Measurements from ENCODE around the gene ROR1.
"Not testable (repeated sequence)": the region's sequence is repeated elsewhere in the genome, so short reads cannot be mapped to it uniquely, and the experiment has no call there.

ROR1 gene

DNA sequence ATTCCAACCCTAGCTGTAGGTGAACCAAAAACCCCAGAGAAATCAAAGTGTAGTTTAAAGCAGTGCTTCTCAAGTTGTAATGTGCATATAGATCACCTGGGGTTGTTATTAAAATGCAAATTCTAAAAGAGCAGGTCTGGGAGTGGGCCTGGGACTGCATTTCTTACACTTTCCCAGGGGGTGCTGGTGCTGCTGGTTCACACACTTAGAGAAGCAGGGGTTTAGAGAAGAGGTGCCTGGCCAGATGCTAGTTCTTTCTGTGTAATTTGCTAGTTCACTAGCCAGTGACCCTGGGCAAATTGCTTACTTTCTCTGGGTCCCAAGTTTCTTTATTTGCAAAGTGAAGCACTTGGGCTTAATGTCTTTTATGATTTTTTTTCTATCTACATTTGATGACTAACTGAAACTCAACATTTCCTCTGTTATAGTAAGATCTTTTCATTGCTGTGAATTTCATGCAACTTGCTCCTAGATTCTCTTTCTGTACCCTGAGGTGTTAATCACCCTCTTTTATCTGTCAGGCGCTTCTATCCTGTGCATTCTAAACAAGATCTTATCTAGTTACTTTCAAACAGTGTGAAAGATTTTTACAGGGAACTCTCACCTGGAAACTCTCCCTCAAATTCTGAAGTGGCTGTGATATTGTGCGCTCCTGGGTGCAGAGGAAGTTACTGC lies 287.8 kb downstream of the ROR1 start:
- no peak for DNase-seq (ENCODE audit: low read depth)

DNA sequence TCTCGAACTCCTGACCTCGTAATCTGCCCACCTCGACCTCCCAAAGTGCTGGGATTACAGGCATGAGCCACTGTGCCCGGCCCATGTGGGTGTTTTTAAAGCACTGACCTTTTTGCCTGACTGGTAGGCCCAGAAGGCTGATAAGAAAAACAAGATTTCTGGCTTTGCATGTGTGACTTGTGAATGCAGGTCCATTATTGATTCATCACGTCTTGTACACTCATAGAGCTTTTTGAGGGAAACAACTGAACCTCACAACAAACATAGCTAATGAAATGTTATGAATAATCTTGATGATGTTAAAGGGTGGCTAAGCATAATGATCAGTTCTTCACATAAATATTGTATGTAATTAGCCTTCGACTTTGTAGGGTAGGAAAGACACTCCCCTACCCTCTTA lies 288.7 kb downstream of the ROR1 start:
- no peak for DNase-seq (ENCODE audit: low read depth)

DNA sequence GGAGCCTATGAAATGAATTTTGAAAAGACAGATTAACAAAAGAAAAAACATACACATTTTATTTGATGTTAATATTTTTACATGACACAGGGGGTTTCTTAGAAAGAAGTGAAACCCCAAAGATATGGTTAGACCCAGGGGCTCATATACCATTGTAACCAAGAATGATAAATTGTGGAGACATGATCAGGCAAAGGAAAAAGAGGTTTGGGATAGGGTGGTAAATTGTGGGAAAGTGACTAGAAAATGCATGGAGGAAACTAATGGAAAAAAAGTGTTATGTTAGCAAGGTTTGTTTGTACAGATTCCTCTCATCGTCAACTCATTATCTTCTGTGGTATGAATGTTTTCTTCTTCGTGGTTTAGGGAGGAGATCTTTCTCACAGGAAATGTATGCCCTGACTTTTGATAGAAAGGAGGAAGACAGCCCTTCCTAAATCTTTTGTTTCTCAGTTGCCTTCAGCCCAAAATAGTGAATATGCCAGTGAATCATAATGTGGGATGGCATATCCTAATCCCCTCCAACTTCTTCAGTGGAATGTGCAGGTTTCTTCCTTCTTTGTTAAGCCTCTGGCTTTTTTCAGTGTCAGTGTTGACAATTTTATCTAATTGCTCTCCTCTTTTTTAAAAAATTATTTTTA lies 289.2 kb downstream of the ROR1 start:
- no peak for DNase-seq (ENCODE audit: low read depth)

DNA sequence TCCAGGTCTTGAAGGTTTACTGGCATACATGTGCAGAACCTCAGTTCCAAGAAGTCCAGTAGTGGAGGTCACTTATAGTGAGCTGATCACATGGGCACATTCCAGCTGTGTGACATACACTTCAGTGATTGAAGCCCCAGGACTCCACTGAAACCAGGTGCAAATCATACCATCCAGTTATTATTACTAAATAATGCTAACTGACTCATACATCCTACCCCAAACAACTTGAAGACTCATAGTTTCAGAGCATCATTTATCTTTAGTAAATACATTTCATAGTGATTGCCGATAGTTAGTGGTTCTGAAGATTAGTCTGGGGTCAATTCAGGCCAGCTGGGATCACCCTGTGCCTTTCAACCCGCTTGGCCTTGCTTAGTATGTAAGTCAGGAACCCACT lies 291.8 kb downstream of the ROR1 start:
- no peak for DNase-seq (ENCODE audit: low read depth)

DNA sequence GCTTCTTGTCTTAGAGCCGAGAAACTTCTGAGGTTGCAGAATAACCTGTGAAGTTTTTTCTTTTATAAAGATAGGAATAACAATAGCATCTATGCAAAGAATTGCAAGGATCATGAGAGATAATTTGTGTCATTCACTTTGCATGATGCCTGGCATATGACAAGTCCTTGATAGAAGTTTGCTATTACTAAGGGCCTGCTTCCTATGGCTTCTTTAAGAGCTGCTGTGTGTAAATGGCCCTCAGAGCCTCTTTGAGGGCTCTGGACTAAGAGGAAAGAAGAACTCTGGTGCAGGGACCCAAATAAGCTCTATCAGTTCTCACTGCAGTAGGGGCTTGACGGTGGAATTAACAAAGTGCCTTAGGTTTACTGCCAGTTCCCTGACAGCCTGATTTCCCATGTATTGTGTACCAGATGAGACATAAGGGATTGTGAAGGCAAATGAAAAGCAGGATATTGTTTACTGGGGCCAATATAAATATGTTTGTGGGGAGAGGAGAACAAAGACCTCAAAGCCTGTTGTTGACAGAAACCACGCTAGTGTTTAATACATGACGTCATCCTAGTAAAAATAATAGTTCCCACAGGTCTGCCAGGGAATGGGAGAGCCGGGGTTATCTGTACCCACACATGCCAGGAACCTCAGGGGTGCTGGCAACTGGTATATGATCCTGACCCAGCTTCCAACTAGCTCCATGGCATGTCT lies 298.4 kb downstream of the ROR1 start:
- no peak for DNase-seq (ENCODE audit: low read depth)

DNA sequence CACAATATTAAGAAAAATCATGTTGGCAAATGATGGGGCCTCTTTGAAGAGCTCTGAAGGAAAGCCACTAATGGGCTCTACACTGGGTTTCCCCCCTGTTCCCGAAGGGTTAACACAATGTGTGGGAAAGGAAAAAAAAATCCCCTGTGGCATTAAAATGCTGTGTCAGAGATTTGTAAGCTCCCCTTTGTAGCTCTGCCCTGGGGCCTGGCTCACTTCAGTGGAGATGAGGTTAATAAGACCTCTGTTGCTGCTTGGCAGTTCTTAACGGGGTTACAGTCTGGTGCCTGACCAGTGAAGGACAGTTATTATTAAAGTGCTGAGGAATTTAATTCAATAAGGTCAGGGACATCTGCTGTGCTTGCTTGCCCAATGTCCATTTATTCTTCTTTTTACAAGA lies 299.9 kb downstream of the ROR1 start:
- no peak for DNase-seq (ENCODE audit: low read depth)

DNA sequence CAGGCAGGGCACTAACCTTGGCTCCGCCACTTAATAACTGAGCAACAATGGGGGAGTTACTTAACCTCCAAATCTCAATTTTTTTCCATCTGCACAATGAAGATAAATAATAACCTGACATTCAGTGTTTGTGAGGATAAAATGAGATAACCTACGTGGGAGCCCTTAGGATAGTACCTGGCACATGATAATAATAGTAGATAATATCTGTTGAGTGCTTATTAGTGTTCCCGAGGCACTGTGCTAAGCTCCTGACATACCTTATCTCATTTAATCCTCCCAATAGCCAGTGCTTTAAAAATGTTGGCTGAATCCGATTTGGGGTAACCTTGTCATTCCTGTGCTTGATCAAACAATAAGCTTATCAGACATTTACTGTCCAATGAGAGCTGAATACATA lies 300.9 kb downstream of the ROR1 start:
- no peak for DNase-seq (ENCODE audit: low read depth)

DNA sequence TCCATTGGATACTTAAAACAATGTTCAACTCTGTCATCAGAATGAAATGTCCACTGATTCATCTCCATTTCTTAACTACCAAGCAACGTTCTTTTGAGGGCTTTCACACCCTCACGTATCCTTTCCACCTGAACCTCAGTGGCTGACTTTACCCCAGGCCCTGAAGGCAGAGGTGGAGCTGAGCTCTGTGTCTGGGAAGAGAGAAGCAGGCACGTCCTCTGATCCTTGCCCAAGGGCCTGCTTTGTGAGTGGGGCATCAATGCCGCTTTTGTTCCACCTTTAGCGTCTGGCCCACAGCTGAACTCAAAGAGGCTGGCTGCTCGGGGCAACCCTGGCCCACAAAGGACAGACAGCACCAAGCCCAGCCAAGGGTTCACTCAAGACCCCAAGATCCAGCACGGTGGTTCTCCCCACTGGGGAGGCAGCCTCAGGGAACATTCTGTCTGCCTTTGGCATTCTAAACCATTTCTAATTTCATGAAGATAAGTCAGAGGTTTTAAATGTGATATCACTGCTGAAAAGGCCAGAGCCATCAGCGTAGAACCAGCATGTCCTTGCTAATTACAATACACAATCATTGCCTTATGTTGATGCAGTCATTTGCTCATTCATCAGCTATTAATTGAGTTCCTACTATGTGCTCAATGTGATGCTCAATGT lies 303.6 kb downstream of the ROR1 start:
- no peak for DNase-seq (ENCODE audit: low read depth)

DNA sequence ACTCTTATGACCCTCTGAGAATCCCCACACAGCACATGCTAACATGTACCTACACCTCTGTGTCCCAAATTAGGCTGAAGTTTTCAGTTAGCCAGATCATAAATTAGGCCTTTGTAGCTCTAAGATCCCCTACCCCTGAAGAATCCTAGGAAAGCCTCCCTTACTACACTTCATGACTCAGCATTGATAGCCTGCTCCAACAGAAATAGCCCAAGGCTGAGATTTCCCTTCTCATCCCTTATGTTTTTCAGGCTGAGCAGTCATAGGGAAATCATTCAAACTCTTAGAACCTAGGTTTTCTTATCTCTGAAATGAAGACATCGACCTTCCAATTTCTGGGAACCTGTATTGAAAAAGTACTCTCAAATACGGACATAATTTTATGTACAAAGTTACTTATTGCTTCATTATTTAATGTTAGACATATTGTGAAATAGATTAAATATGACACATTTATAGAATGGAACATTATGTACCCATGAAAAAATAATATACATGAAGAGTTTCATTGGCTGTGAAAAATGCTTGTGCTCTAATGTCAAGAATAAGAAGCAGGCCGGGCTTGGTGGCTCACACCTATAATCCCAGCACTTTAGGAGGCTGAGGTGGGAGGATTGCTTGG lies 307.2 kb downstream of the ROR1 start:
- no peak for DNase-seq (ENCODE audit: low read depth)

DNA sequence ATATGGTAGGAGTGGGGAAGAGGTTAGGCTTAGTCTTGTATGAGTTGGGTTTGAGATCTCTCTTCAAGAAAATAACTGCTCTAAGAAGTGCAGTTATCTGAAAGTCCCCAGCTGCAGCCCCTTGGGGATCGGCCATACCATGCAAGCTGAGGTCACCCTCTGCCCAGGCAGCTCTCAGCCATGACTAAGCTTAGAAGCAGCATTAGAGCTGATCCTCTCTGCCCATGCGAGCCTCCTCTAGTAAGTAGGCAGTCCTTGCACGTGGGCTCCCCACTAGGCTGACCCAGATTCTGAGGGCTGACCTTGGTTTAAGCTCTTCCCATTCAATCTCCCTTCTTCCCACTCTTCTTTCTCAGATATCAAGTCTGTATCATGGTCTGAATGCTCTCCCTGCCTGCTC lies 308.6 kb downstream of the ROR1 start:
- no peak for DNase-seq (ENCODE audit: low read depth)

DNA sequence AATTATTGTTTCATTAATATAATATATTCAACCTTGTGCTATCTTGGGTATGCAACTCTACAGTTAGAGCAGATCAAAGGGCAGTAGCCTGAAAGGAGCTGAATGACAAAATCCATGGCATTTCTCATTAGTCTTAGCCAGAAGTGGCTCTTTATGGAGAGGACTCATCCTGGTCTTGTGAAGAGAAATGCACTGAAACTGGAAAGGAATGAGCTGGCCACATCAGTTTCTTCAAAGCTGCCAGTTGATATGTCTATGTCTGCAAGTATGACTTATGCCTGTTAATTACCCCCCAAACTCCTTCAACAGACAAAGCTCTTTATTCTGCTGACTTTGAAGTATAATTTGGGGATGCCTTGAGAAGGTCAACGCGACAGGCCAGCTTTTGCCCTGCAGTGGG lies 310.6 kb downstream of the ROR1 start:
- no peak for DNase-seq (ENCODE audit: low read depth)

DNA sequence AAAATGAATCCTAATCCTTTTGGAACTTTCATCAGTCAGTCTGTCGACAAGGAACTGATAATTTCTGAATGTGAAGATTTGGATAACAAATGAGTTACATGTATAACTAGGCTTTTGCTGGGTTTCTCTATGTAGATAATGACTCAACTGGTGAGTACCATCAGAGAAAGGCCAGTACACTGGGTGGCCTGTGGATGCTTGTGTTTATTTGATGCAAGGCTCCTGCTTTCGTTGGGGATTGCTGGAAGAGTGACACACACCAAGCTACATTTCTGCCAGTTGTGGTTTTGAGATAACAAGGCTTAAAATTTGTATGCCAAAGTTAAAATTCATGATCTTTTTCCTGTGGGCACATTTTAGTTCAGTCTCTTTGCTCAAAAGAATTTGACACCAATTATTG lies 314.0 kb downstream of the ROR1 start:
- DNase-seq (ENCODE audit: low read depth) = no peak

DNA sequence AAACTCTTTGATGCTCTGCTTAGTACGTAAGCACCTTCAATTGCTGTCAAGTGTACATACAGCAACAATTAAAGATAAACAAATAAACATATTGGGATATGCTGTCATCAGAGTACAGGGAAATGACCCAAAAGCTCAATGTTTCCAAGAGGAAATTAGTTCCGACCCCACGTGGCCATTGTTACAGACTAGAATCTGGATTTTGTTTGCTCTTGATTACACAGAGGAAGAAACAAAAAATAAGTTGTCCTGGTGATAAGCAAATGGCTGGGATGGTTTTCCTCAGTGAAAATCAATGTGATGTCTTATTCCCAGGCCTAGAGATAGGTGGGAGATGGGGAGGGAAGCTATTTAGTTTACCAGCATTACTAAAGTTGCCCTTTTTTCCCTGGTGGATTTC lies 316.6 kb downstream of the ROR1 start:
- DNase-seq (ENCODE audit: low read depth) = no peak

DNA sequence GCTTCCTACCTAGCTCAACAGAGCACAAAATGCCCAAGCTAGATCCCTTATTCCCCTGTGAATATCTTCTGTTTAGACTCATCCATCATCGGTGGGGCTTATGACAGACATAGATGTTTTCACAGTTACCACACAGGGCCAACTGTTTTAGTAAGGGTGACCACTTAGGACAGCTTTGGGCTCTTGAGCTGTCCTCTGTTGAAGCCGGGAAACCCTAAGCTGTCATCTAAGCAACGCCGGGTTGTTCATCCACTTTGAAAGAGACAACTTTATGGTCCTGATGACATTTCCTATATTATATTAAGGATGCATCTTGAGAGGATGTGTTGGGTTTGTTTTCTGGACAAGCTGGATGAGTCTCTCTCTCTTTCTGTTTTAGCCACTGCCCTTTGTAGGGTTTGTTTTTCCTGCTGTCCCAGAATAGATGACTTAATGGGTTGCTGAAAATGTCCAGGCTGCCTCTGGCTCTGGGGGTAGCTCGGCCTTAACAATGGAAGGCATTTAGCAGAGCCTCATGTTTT lies 319.1 kb downstream of the ROR1 start:
- no peak for DNase-seq (ENCODE audit: low read depth)

DNA sequence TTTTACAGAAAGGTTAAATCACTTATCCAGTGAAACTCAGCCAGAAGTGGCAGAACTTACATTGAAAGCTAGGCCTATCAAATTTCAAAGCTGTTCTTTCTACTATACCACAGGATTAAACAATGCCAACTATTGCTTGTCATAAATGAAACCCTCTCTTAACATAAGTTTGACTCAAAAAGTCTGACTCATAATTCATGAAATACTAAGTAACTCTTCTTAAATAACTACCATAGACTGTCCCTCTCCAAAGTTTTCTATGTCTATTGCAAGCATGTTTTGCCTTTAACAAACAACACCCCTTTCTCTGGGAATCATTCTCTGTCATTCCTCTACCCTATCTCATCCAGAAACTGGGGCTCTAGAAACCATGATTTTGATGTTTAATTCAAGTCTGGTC lies 320.1 kb downstream of the ROR1 start:
- no peak for DNase-seq (ENCODE audit: low read depth)

DNA sequence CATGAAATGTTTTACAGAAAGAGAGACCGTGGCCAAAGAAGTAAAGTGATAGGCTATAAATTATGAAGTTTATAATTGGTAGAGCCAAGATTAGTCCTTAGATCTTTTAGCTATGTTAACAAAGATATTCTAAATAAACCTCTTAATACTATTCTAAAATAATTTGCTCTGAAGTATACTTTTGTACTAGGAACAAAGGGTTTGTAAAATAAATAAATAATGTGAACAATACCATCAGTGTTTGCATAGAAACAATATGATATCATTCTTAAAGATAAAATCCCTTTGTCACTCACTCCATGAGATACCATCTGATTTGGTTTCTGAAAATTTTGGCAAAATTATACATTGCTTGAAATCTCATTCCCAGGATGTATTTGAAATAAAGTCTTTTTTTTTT lies 322.0 kb downstream of the ROR1 start:
- no peak for DNase-seq (ENCODE audit: low read depth)

DNA sequence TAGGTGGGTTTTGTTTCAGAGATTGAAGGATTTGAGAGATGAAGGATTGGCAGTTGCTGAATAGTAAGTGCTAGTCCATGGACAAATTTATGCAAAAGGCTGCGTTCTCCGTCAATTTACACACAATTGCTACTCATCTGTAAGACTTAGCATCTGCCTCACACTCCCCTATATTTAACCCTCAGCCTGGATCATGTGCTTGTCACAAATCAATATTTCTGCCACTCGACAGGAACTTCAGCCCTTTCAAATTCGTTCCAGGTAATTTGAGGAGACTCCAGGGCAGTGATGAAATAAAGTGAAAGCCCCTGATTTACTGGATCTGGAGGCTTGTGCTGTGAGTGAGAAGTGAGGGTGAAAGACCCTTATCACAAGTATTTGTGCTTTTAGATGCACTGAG lies 324.0 kb downstream of the ROR1 start:
- no peak for DNase-seq (ENCODE audit: low read depth)

DNA sequence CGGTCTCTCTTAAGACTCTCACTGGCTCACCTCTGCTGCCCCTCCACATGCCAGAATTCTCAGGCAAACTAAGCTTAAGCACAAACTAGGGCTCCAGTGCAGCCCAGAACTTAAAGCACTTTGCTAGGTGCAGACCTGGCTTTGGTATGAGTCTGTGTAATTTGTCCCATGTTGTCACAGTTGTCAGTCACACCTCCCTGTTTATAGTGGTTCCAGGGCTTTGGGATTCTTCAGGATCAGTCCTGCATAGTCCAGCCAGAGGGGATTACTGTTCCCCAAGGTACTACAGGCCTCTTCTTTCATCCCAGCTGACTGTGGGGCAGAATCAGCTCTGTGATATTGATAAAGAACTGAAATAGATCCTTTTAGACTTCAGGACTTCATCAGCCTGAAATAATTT lies 324.6 kb downstream of the ROR1 start:
- no peak for DNase-seq (ENCODE audit: low read depth)

DNA sequence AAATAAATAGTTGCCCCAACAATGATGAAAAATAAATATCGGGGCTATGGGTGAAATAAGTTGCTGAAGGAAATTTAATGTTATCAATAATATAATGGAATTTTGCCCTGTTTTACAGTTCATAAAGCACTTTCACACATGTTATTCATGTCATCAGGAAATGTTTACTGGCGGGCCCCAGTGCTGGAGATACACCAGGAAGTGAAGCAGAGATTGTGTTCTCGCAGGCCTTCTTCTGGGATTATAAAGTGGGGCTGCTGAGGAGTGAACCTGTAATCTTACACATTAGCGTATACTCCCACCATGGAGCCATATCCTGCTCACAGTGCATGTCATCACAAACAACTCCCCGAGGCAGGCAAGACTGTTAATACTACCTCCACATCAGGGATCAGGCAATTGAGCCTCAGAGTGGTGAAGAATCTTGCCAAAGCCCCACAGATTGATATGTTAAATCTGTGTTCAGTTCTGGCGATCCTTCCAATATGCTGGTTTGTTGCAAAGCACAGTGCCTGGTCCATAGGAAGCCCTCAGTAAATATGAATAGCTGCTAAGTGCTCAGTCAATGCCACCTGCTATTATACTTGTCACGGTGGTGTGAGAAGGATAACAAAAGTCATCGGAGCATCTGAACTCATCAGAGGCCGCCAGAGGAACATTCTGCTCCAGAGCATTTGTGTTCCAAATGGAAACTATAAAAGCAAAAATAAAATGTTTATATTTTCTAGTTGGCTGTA lies 325.2 kb downstream of the ROR1 start:
- no peak for DNase-seq (ENCODE audit: low read depth)

DNA sequence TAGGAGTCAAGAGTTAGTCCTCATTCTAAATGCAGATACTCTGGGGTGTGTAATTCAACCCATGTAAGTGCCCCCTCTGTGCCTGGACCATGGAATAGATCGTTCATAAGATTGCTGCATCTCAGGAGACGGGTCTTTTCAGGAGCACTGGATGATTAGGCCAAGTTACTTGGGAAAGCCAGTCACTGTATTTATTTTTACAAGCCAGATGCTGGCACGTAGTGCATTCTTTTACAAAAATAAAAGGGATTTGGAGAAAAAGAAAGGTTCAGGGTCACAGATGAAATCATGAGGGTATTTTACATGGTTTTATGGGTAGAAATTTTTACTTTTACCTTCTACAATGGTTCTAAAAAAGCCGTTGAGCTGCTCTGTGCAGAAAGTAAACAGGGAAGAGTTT lies 327.0 kb downstream of the ROR1 start:
- no peak for DNase-seq (ENCODE audit: low read depth)

DNA sequence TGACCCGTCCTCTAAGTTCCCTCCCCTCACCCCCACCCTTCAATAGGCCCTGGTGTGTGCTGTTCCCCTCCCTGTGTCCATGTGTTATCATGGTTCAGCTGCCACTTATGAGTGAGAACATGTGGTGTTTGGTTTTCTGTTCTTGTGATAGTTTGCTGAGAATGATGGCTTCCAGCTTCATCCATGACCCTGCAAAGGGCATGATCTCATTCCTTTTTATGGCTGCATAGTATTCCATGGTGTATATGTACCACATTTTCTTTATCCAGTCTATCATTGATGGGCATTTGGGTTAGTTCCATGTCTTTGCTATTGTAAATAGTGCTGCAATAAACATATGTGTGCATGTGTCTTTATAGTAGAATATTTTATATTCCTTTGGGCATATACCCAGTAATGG lies 330.8 kb downstream of the ROR1 start:
- DNase-seq (ENCODE audit: low read depth) = not testable (repeated sequence)

DNA sequence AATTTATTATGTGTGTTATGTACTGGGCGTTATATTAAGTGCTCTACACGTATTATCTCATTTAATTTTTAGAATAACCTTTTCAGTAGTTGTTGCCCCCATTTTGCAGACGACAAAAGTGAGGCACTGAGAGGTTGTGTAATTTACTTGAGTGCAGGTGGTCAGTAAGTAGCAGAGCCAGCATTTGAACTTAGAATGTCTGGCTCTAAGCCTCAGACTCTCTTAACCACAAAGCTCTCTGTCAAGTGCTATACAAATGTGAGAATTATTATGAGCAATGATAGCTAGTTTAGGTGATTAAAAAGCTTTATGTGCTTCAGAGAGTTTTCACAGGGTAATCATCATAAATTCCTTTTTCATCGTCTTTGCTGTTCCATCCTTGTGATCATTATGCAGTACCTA lies 333.3 kb downstream of the ROR1 start:
- DNase-seq (ENCODE audit: low read depth) = no peak

Data from T follicular helper cell (primary cell).